AG09309 (cell line): ENCODE data around the gene SLC22A7.

Source experiments
- DNase-seq: peaks from one replicate; pipeline ENCODE4 v3.0.0-alpha.2; 2010; ENCODE audit warnings: low read depth
- H3K4me3 ChIP-seq: 2 replicates; pipeline ENCODE4 v1.5.1; 2011; ENCODE audit warnings: mild to moderate bottlenecking, low read depth, low read length, moderate library complexity; ENCODE audit not compliant: control insufficient read depth
- TF ChIP-seq, protein P1 (sequence below): IDR thresholded peaks from 2 replicates; pipeline ENCODE4 v1.5.1; 2011; ENCODE audit warnings: mild to moderate bottlenecking, low read depth, low read length, inconsistent platforms; ENCODE audit not compliant: insufficient read depth, control insufficient read depth; ENCODE audit errors: missing control alignments

SLC22A7 gene

GRCh38 chr6:43307451-43308100 is 9.5 kb downstream of the SLC22A7 start:
- H3K4me3 ChIP-seq: no peak overlapping the region
- DNase-seq: no peak
- TF ChIP-seq, protein P1, sequence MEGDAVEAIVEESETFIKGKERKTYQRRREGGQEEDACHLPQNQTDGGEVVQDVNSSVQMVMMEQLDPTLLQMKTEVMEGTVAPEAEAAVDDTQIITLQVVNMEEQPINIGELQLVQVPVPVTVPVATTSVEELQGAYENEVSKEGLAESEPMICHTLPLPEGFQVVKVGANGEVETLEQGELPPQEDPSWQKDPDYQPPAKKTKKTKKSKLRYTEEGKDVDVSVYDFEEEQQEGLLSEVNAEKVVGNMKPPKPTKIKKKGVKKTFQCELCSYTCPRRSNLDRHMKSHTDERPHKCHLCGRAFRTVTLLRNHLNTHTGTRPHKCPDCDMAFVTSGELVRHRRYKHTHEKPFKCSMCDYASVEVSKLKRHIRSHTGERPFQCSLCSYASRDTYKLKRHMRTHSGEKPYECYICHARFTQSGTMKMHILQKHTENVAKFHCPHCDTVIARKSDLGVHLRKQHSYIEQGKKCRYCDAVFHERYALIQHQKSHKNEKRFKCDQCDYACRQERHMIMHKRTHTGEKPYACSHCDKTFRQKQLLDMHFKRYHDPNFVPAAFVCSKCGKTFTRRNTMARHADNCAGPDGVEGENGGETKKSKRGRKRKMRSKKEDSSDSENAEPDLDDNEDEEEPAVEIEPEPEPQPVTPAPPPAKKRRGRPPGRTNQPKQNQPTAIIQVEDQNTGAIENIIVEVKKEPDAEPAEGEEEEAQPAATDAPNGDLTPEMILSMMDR: no peak

DNA sequence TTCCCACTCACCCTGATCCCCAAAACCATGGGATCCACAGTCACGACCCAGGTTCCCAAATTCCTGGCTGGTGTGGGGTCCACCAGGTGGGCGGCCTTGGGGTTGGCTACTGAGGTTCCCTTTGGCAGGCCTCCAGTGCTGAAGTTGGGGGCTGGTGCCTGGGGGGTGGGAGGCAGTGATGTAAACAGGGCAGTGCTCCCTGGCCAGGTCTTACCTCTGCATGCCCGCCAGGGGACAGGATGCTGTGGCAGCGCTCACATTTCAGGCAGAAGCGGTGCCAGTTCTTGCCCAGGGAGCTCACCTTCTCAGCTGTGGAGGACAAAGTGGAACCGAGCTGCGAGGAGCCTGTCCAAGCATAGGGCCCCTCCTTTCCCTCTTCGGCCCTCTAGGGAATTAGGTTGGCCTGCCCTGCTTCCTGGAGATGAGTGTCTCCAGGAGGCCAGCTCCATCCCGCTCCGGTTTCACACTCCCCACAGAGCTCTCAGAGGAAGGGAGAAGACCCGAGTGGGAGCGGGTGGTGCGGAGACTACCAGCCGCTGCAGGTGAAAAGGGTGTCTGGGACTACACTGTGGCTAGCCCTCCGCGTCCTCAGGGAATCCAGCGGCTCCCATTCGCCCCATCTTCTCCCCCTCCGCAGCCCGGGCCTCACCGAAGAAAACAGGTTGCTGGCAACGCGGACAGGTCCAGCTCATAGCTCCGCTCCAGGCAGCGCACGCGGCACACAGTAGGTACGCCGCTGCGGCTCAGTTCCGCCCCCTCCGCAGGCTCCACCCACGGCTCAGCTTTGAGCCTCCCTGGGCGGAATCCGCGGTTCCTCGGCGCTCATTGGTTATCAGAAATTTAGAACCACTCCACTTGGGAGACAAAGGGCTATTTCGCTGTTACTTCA is 10.3 kb downstream of the SLC22A7 start, which contains the start of gene CRIP3:
TSS of gene CRIP3 (minus strand) at position 726 of the 889 bp plus-strand sequence. CDS start at position 692, 34 bp downstream.
- DNase-seq: no peak
- TF ChIP-seq, protein P1: peak; percentile 12
- H3K4me3 ChIP-seq: peak within 1 kb of the TSS; percentile 26

GRCh38 chr6:43308990-43309477 is 11.0 kb downstream of the SLC22A7 start:
- no peak overlapping the region; the same call in 1 of the 2 replicates for H3K4me3 ChIP-seq
- TF ChIP-seq, protein P1: no peak
- DNase-seq: no peak

GRCh38 chr6:43310134-43310533 is 12.1 kb downstream of the SLC22A7 start:
- TF ChIP-seq, protein P1: no peak
- no peak overlapping the region for H3K4me3 ChIP-seq
- DNase-seq: no peak

DNA sequence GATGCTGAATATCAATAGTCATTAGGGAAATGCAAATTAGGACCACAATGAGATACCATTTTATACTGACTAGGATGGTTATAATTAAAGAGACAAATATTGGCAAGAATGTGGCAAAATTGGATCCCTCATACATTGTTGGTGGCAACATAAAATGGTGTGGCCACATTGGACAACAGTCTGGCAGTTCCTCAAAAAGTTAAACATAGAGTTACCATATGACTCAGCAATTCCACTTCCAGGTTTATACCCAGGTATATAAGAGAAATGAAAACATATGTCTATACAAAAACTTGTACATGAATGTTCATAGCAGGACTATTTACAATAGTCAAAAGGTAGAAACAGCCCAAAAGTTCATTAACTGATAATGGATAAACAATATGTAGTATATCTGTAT is 12.6 kb downstream of the SLC22A7 start:
- TF ChIP-seq, protein P1: no peak
- no peak for DNase-seq
- no peak overlapping the region for H3K4me3 ChIP-seq

GRCh38 chr6:43311666-43312065 is 13.6 kb downstream of the SLC22A7 start:
- H3K4me3 ChIP-seq: no peak overlapping the region
- TF ChIP-seq, protein P1: no peak
- no peak for DNase-seq
